MV-4-11 (cell line): ENCODE data around the gene BEAN1.

Source experiments
- DNase-seq: peaks from one replicate; lab custom pipeline; 2025; lab: John Stamatoyannopoulos, UW

BEAN1 gene

GRCh38 chr16:66419527-66419926 lies 7.6 kb upstream of the BEAN1 start:
- no peak for DNase-seq

- DNase-seq = no peak
Observed at GRCh38 chr16:66420396-66420795, 6.7 kb upstream of the BEAN1 start.

GRCh38 chr16:66421891-66422290 lies 5.2 kb upstream of the BEAN1 start:
- DNase-seq = no peak

GRCh38 chr16:66422366-66422765 lies 4.7 kb upstream of the BEAN1 start:
- peak; percentile 48 for DNase-seq

GRCh38 chr16:66423177-66423576 lies 3.9 kb upstream of the BEAN1 start:
- DNase-seq = no peak

GRCh38 chr16:66425651-66426050 lies 1.4 kb upstream of the BEAN1 start:
- DNase-seq = peak; percentile 11

GRCh38 chr16:66426112-66427035 lies 721 bp upstream of the BEAN1 start:
- DNase-seq = no peak

- DNase-seq = no peak
Observed at GRCh38 chr16:66427871-66428681, 981 bp downstream of the BEAN1 start.

- no peak for DNase-seq
Observed at GRCh38 chr16:66428682-66429251, 1.7 kb downstream of the BEAN1 start.

GRCh38 chr16:66429290-66429962 lies 2.3 kb downstream of the BEAN1 start:
- no peak for DNase-seq

- DNase-seq = no peak
Observed at GRCh38 chr16:66430214-66430613, 3.1 kb downstream of the BEAN1 start.

- no peak for DNase-seq
Observed at GRCh38 chr16:66431760-66432159, 4.7 kb downstream of the BEAN1 start.

GRCh38 chr16:66432429-66432828 lies 5.3 kb downstream of the BEAN1 start:
- no peak for DNase-seq

GRCh38 chr16:66434619-66435430 lies 7.7 kb downstream of the BEAN1 start:
- peak; percentile 70 for DNase-seq

- no peak for DNase-seq
Observed at GRCh38 chr16:66435896-66436295, 8.8 kb downstream of the BEAN1 start.

- no peak for DNase-seq
Observed at GRCh38 chr16:66437391-66437945, 10.4 kb downstream of the BEAN1 start.

GRCh38 chr16:66438536-66438935 lies 11.4 kb downstream of the BEAN1 start:
- DNase-seq = no peak

GRCh38 chr16:66439051-66439730 lies 12.1 kb downstream of the BEAN1 start:
- DNase-seq = no peak

- no peak for DNase-seq
Observed at GRCh38 chr16:66440271-66440802, 13.2 kb downstream of the BEAN1 start.

GRCh38 chr16:66440970-66441369 lies 13.9 kb downstream of the BEAN1 start:
- DNase-seq = no peak
